GM18867 (cell line): ENCODE results near the gene TNXB.
A peak's percentile ranks its signal among the peaks of the same experiment; 100 is the strongest.
"Not testable (repeated sequence)": the region's sequence is repeated elsewhere in the genome, so short reads cannot be mapped to it uniquely, and the experiment has no call there.

Experiments
- ATAC-seq: cut with Tn5 transposase; IDR thresholded peaks from one replicate; pipeline ENCODE4 v1.9.1; 2021; ENCODE audit warnings: mild to moderate bottlenecking, moderate library complexity; ENCODE audit not compliant: unreplicated experiment

Gene TNXB

GRCh38 chr6:32109114-32109764 is at the start of gene TNXB:
Gene TNXB, minus strand, starts transcription at chr6:32109338. Its CDS starts 11,140 bp downstream, at chr6:32098198.
- no peak for ATAC-seq

- ATAC-seq, result no peak
Observed at GRCh38 chr6:32158052-32158451, 48.9 kb upstream of the TNXB start.

GRCh38 chr6:32156891-32157290 is 47.8 kb upstream of the TNXB start:
- no peak for ATAC-seq

GRCh38 chr6:32154514-32155161 is 45.5 kb upstream of the TNXB start:
- peak; percentile 51 for ATAC-seq

- peak; percentile 20 for ATAC-seq
Observed at GRCh38 chr6:32153564-32154513, 44.7 kb upstream of the TNXB start, which contains the start of gene PPT2. Gene PPT2, plus strand, starts transcription at chr6:32154141. Its CDS starts 454 bp downstream, at chr6:32154595.

GRCh38 chr6:32152769-32153563 is 43.8 kb upstream of the TNXB start:
- no peak for ATAC-seq

GRCh38 chr6:32151863-32152768 is 43.0 kb upstream of the TNXB start, which contains the start of gene PRRT1:
Gene PRRT1, minus strand, starts transcription at chr6:32151939. Its CDS starts 112 bp downstream, at chr6:32151827.
- no peak for ATAC-seq

GRCh38 chr6:32151181-32151862 is 42.2 kb upstream of the TNXB start:
- no peak for ATAC-seq

GRCh38 chr6:32149932-32150870 is 41.1 kb upstream of the TNXB start:
- ATAC-seq, result no peak

- no peak for ATAC-seq
Observed at GRCh38 chr6:32149092-32149755, 40.1 kb upstream of the TNXB start.

- no peak for ATAC-seq
Observed at GRCh38 chr6:32148289-32149091, 39.4 kb upstream of the TNXB start.

- ATAC-seq, result no peak
Observed at GRCh38 chr6:32147401-32148132, 38.4 kb upstream of the TNXB start.

GRCh38 chr6:32146687-32147086 is 37.5 kb upstream of the TNXB start:
- ATAC-seq, result no peak

GRCh38 chr6:32146287-32146686 is 37.1 kb upstream of the TNXB start:
- no peak for ATAC-seq

GRCh38 chr6:32144238-32144637 is 35.1 kb upstream of the TNXB start:
- not testable (repeated sequence) for ATAC-seq
